Suprapubic skin (tissue), 4 donors: ENCODE measurements around the gene CHI3L1. TPM values are rescaled to one million over a fixed set of nuclear protein-coding genes. Genes with fewer than 3 reads are reported as not detected.

Experiments
- DNase-seq, 2 donors: peaks; one replicate each; pipeline ENCODE4 v3.0.0-alpha.2; 2019; ENCODE audit warnings: low spot score in 2 of 2
- H3K27ac ChIP-seq: fragments of 200-600 bp; sonication (generic); one replicate; pipeline ENCODE4 v1.5.1; 2019
- H3K27me3 ChIP-seq: fragments of 200-600 bp; sonication (generic); one replicate; pipeline ENCODE4 v1.5.1; 2019
- H3K36me3 ChIP-seq: fragments of 200-600 bp; sonication (generic); one replicate; pipeline ENCODE4 v1.5.1; 2019
- H3K4me1 ChIP-seq: fragments of 200-600 bp; sonication (generic); one replicate; pipeline ENCODE4 v1.5.1; 2019
- H3K4me3 ChIP-seq: fragments of 200-600 bp; sonication (generic); one replicate; pipeline ENCODE4 v1.5.1; 2019; ENCODE audit warnings: mild to moderate bottlenecking
- H3K9me3 ChIP-seq: fragments of 200-600 bp; sonication (generic); one replicate; pipeline ENCODE4 v1.5.1; 2019
- CTCF ChIP-seq, 2 donors: fragments of 200-600 bp in 1 of 2; fragments of 450-650 bp in 1 of 2; sonication (generic) in 1 of 2; IDR thresholded peaks; one replicate each; pipeline ENCODE4 v1.5.1; 2016 to 2019; ENCODE audit warnings: antibody characterized with exemption in 2 of 2, mild to moderate bottlenecking in 1 of 2, moderate library complexity in 1 of 2
- EP300 ChIP-seq: sonication (generic); formaldehyde crosslinking; IDR thresholded peaks from one replicate; pipeline ENCODE4 v1.6.1; 2017; ENCODE audit warnings: antibody characterized with exemption
- POLR2A ChIP-seq, 2 donors: fragments of 450-650 bp; IDR thresholded peaks; one replicate each; pipeline ENCODE4 v1.6.1; 2017; ENCODE audit warnings: antibody characterized with exemption in 2 of 2, mild to moderate bottlenecking in 2 of 2, moderate library complexity in 2 of 2
- POLR2AphosphoS5 ChIP-seq, 3 donors: sonication (generic); formaldehyde crosslinking; IDR thresholded peaks; one replicate each; pipeline ENCODE4 v1.6.1; 2017; ENCODE audit warnings: antibody characterized with exemption in 3 of 3
- WGBS: methylation state at CpG from one replicate; pipeline ENCODE4 v1.1.5; 2018; 5-methylcytosine and 5-hydroxymethylcytosine counted together
- total RNA-seq, 4 donors: library from RNA; depleted of rRNA; stranded (reverse); fragments of >200 nt; gene quantifications; one replicate each; pipeline ENCODE4 v1.1.0, GENCODE V29; 2016

CHI3L1 gene
- total RNA-seq, 4 donors from 2014 or later = 100 to 257 (median 128) TPM

GRCh38 chr1:203153989-203154821 is 32.3 kb downstream of the CHI3L1 start:
- Histone ChIP-seq H3K4me3 (no peak overlapping the region), H3K4me1 (peaks cover 8% of the 10 kb centered on the region), H3K9me3 (no peaks in the 10 kb centered on the region), H3K27ac (no peak overlapping the region), H3K36me3 (no peaks in the 10 kb centered on the region), H3K27me3 (peaks cover 3% of the 10 kb centered on the region)
- TF ChIP-seq CTCF (IDR thresholded peaks at IDR 0.05) (no peak), EP300 (no peak), POLR2A (IDR thresholded peaks at IDR 0.05) (no peak), POLR2AphosphoS5 (IDR thresholded peaks at IDR 0.05) (no peak)
- DNase-seq = no peak
- 74% methylated on average over 12 of the region's 13 CpGs for WGBS

- no peak for DNase-seq
- Histone ChIP-seq H3K36me3 (no peaks in the 10 kb centered on the region), H3K4me3 (no peak overlapping the region), H3K4me1 (peaks cover 8% of the 10 kb centered on the region), H3K9me3 (no peaks in the 10 kb centered on the region), H3K27me3 (peaks cover 3% of the 10 kb centered on the region), H3K27ac (no peak overlapping the region)
- 98% methylated on average over 6 of the region's 9 CpGs for WGBS
- TF ChIP-seq CTCF (IDR thresholded peaks at IDR 0.05) (no peak), POLR2AphosphoS5 (IDR thresholded peaks at IDR 0.05) (no peak), POLR2A (IDR thresholded peaks at IDR 0.05) (no peak)
These were observed 33.2 kb downstream of the CHI3L1 start for GRCh38 chr1:203153051-203153988.

- peaks cover 3% of the 10 kb centered on the region for H3K27me3 ChIP-seq
- no peaks in the 10 kb centered on the region for H3K36me3 ChIP-seq
- TF ChIP-seq POLR2AphosphoS5 (IDR thresholded peaks at IDR 0.05) = no peak
- no peak for TF ChIP-seq POLR2A (IDR thresholded peaks at IDR 0.05)
- no peak for TF ChIP-seq EP300
- TF ChIP-seq CTCF (IDR thresholded peaks at IDR 0.05) = no peak
- H3K9me3 ChIP-seq = no peaks in the 10 kb centered on the region
- H3K4me1 ChIP-seq = peaks cover 8% of the 10 kb centered on the region
- no peak overlapping the region for H3K4me3 ChIP-seq
- no peak overlapping the region for H3K27ac ChIP-seq
- no peak for DNase-seq
- 76% methylated on average over 6 of the region's 10 CpGs for WGBS
These were observed 34.1 kb downstream of the CHI3L1 start for GRCh38 chr1:203152158-203153034.

- DNase-seq = no peak
- H3K27me3 ChIP-seq = peaks cover 3% of the 10 kb centered on the region
- WGBS = 66% methylated on average over 9 of the region's 9 CpGs
- no peak overlapping the region for H3K27ac ChIP-seq
- no peak for TF ChIP-seq POLR2A (IDR thresholded peaks at IDR 0.05)
- TF ChIP-seq EP300 = no peak
- no peak for TF ChIP-seq CTCF (IDR thresholded peaks at IDR 0.05)
- H3K4me3 ChIP-seq = no peak overlapping the region
- H3K36me3 ChIP-seq = no peaks in the 10 kb centered on the region
- no peaks in the 10 kb centered on the region for H3K9me3 ChIP-seq
- peaks cover 8% of the 10 kb centered on the region for H3K4me1 ChIP-seq
These were observed 34.9 kb downstream of the CHI3L1 start for GRCh38 chr1:203151362-203152157.
